Spinal cord (tissue), 10 donors: ENCODE data around the gene SLC25A6. TPM values are rescaled to one million over a fixed set of nuclear protein-coding genes. Genes with fewer than 3 reads are reported as not detected.

Experiments
- DNase-seq, 6 donors: peaks; one replicate each; pipeline versions ENCODE4 v3.0.0 to v3.0.0-alpha.2; 2013 to 2015; ENCODE audit warnings: low spot score in 6 of 6, low read depth in 4 of 6
- H3K27ac ChIP-seq: one replicate; pipeline ENCODE4 v1.5.1; 2013; ENCODE audit warnings: low read depth, low read length, control low read depth
- H3K27me3 ChIP-seq: one replicate; pipeline ENCODE4 v1.6.1; 2013; ENCODE audit warnings: low read length; ENCODE audit not compliant: control insufficient read depth, insufficient read depth
- H3K36me3 ChIP-seq: one replicate; pipeline ENCODE4 v1.6.1; 2013; ENCODE audit warnings: low read length; ENCODE audit not compliant: control insufficient read depth, insufficient read depth
- H3K4me1 ChIP-seq: one replicate; pipeline ENCODE4 v1.6.1; 2013; ENCODE audit warnings: low read length; ENCODE audit not compliant: control insufficient read depth, insufficient read depth
- H3K4me3 ChIP-seq: one replicate; pipeline ENCODE4 v1.5.1; 2013; ENCODE audit warnings: low read depth, low read length, control low read depth
- H3K9me3 ChIP-seq: one replicate; pipeline ENCODE4 v1.6.1; 2013; ENCODE audit warnings: low read length; ENCODE audit not compliant: control insufficient read depth, insufficient read depth
- WGBS: methylation state at CpG from one replicate; pipeline ENCODE4 v1.1.5; 2013; ENCODE audit warnings: missing lambda C conversion rate; ENCODE audit not compliant: insufficient coverage; 5-methylcytosine and 5-hydroxymethylcytosine counted together
- polyA plus RNA-seq, 2 donors: library from polyadenylated mRNA; unstranded; fragments of 120-200 nt; gene quantifications; one replicate each; pipeline ENCODE4 v1.2.1, GENCODE V29; 2013; ENCODE audit not compliant: insufficient read length in 2 of 2
- total RNA-seq, 2 donors: library from RNA; depleted of rRNA in 1 of 2; stranded (reverse); fragments of 120-200 nt in 1 of 2; fragments of >200 nt in 1 of 2; gene quantifications; one replicate each; pipeline versions ENCODE4 v1.2.3 to v1.2.4, GENCODE V29; 2013 to 2014
- donor health status: healthy.

SLC25A6 gene
- total and polyA plus RNA-seq, 4 donors, result 85.8 to 541 (median 334) TPM

DNA sequence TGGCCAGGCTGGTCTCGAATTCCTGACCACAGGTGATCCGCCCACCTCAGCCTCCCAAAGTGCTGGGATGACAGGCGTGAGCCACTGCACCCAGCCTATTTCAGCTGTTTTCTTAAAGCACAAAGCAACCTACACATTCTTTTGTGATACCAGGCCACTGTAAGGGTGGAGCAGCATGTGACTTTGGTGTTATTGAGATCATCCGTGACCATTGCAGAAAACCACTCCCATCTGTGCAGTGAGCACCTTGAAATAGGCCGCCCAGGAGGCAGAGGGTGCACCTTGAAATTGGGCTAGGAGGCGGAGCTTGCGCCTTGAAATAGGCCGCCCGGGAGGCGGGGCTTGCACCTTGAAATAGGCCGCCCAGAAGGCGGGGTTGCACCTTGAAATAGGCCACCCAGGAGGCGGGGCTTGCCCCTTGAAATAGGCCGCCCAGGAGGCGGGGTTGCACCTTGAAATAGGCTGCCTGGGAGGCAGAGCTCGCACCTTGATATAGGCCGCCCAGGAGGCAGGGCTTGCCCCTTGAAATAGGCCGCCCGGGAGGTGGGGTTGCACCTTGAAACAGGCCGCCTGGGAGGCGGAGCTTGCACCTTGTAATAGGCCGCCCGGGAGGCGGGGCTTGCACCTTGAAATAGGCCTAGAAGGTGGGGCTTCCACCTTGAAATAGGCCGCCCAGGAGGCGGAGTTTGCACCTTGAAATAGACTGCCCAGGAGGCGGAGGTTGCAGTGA, 9.0 kb upstream of the SLC25A6 start:
- 83% methylated on average over 22 of the region's 27 CpGs for WGBS
- Histone ChIP-seq H3K9me3 (no peaks in the 10 kb centered on the region), H3K4me1 (no peaks in the 10 kb centered on the region), H3K27ac (no peak overlapping the region), H3K27me3 (no peaks in the 10 kb centered on the region), H3K36me3 (peaks cover 94% of the 10 kb centered on the region), H3K4me3 (no peak overlapping the region)
- no peak for DNase-seq

DNA sequence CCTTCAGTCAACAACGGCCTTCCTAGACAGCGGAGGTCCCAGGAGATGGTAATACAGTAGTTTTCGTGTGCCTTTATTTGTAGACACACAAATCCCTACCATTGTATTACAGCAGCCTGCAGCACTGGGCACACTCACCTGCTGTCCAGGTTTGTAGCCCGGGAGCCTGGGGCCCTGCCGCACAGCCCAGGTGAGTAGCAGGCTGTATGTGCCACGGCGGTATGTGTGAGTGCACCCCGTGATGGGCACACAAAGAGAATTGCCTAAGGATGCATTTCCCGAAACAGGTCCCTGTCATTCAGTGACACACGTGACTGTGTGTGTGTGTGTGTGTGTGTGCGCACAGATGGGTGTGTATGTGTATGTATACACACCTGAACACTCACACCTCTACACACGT, 8.1 kb upstream of the SLC25A6 start:
- WGBS, result 95% methylated on average over 3 of the region's 12 CpGs
- peaks cover 4% of the 10 kb centered on the region for H3K4me1 ChIP-seq
- H3K36me3 ChIP-seq, result peaks cover 91% of the 10 kb centered on the region
- H3K27me3 ChIP-seq, result no peaks in the 10 kb centered on the region
- no peak overlapping the region for H3K27ac ChIP-seq
- H3K9me3 ChIP-seq, result no peaks in the 10 kb centered on the region
- no peak overlapping the region for H3K4me3 ChIP-seq
- no peak for DNase-seq

DNA sequence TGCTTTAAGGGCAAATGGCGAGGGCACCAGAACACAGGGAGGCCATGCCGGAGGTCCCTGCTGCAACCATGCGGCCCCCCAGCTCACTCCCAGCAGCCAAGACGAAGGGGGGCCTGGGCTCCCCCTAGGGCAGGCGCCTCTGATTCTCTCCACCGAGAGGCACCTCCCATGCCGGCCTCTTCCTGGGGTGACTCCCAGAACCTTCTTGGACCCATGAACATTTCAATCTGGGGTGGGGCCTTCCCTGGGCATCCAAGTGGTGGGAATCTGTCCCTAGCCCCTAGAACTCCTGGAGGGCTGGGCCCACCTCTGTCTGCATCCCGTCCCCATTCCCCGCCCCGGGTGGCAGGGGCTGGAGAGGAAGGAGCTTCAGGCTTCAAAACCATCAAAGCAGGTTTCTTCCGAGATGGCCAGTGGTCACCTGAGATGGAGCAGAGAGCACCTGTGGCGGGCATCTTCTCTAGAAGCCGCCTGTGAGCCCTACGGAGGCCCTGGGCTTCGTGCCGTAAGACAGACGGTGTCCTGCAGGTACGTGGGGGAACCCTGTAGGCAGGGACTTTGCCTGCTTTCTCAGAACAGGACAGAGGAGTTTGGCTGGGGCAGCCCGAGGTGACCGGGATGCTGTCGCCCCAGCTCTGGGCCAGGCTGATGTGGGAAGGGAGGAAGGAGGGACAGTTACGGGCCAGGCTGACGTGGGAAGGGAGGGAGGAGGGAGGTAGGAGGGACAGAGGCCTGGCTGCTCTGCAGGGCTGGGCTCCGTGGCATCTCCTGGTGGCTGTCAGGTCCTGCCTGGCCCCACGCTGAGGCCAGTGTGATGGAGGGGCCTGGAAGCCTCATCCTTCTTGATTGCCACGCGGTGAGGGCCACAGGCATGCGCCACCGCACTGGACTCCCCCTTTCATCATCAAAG, 6.8 kb upstream of the SLC25A6 start:
- no peak overlapping the region for H3K4me3 ChIP-seq
- H3K9me3 ChIP-seq, result no peaks in the 10 kb centered on the region
- peaks cover 86% of the 10 kb centered on the region for H3K36me3 ChIP-seq
- no peak for DNase-seq
- H3K27me3 ChIP-seq, result no peaks in the 10 kb centered on the region
- H3K27ac ChIP-seq, result no peak overlapping the region
- WGBS, result 87% methylated on average over 23 of the region's 29 CpGs
- peaks cover 16% of the 10 kb centered on the region for H3K4me1 ChIP-seq

DNA sequence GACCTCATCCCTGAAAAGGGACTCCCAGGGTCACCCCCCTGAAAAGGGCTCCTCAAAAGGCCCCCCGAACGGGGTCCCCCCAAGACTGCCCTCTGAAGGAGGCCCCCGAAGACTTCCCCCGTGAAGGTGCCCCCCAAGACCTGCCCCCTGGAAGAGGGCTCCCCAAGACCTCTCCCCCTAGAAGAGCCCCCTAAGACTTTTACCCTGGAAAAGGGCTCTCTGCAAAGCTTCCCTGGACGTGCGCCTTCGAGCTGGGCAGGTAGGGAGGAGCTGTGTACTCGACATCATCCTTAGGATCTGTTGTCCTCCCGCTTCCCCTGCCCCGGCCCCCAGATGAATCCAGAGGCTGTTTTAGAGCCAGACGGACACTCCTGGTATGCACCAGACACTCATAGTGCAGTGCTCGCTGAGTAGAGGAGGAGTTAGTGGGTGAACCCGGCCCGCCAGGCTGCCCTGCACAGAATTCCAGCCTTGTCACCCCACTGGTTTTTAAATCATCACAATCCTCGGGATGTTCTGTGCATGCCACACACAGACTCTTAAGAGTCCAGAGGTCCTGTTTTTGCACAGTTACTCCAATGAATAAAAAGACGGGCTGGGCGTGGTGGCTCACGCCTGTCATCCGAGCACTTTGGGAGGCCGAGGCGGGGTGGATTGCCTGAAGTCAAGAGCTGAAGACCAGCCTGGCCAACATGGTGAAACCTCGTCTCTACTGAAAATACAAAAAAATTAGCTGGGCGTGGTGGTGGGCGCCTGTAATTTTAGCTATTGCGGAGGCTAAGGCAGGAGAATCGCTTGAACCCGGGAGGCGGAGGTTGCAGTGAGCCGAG, 5.7 kb upstream of the SLC25A6 start:
- DNase-seq, result no peak
- Histone ChIP-seq H3K4me1 (peaks cover 22% of the 10 kb centered on the region), H3K4me3 (no peak overlapping the region), H3K27ac (no peak overlapping the region), H3K27me3 (no peaks in the 10 kb centered on the region), H3K36me3 (peaks cover 76% of the 10 kb centered on the region), H3K9me3 (no peaks in the 10 kb centered on the region)
- 93% methylated on average over 20 of the region's 29 CpGs for WGBS

DNA sequence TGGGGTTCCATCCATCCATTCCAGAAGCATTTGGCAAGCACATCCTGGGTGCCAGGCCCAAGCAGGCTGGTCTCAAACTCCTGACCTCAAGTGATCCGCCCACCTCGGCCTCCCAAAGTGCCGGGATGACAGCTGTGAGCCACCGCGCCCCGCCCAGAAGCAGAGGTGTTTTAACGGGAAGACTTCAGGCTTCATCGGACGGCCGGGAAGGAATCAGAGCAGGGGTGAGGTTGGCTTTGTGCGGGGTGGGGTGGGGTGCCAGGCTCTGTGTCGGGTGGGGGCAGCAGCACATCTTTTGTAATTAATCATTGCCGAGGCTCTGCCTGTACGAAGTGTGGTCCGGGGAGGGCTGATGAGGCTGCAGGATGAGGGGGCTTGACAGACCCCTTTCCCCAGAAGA, 5.1 kb upstream of the SLC25A6 start:
- Histone ChIP-seq H3K36me3 (peaks cover 69% of the 10 kb centered on the region), H3K27me3 (no peaks in the 10 kb centered on the region), H3K4me1 (peaks cover 22% of the 10 kb centered on the region), H3K27ac (no peak overlapping the region), H3K9me3 (no peaks in the 10 kb centered on the region), H3K4me3 (no peak overlapping the region)
- DNase-seq, result no peak
- WGBS, result 89% methylated on average over 9 of the region's 15 CpGs

DNA sequence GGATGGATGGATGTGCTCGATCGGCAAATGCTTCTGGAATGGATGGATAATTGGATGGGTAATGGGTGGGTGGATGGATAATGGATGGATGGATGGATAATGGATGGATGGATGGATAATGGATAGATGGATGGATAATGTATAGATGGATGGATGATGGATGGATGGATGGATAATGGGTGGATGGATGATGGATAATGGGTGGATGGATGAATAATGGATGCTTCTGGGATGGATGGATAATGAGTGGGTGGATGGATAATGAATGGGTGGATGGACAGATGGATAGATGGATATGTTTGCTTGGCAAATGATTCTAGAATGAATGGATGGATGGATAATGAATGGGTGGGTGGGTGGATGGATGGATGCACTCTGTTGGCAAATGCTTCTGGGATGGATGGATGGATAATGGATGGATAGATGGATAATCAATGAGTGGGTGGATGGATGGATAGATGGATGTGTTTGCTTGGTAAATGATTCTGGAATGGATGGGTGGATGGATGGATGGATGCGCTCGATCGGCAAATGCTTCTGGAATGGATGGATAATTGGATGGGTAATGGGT, 3.8 kb upstream of the SLC25A6 start:
- Histone ChIP-seq H3K4me1 (peaks cover 29% of the 10 kb centered on the region), H3K27ac (no peak overlapping the region), H3K27me3 (no peaks in the 10 kb centered on the region), H3K36me3 (peaks cover 61% of the 10 kb centered on the region), H3K4me3 (no peak overlapping the region), H3K9me3 (no peaks in the 10 kb centered on the region)
- 99% methylated on average over 5 of the region's 5 CpGs for WGBS
- no peak for DNase-seq

DNA sequence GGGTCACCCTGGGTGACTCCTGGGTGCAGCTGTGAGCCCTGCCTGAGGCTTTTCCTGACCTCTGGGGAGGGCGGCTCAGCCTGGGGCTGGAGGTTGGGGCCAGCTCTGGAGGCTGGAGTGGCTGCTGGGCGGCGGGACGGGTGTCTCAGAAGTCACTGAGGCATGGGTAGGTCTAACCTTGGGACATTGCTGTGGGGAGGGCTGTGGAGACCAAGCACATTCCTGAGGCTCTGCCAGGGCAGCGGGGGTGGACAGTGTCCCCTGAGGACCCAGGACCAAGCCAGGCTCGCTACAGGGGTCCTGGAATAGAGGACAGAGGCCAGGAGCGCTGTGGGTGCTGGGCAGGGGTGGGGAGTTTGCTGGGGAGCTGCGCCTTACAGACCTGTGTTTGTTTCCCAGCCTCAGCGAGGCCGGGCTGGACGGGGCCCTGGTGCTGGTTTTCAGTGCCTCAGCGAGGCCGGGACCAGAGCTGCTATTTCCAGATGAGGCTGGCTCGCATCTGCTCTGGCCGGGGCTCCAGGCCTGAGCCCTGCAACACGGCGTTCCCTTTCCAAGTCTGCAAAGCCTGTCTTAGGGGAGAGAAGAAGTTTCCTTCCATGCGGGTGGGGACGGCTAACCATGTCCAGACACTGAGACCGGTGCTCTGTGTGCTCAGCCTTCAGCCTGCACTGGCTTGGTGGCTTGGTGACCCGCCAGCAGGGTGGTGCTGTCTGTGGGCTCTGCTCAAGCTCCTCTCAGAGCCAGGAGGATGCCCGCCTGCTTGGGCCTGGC, 3.0 kb upstream of the SLC25A6 start:
- H3K4me3 ChIP-seq, result no peak overlapping the region
- WGBS, result 93% methylated on average over 22 of the region's 22 CpGs
- DNase-seq, result no peak

DNA sequence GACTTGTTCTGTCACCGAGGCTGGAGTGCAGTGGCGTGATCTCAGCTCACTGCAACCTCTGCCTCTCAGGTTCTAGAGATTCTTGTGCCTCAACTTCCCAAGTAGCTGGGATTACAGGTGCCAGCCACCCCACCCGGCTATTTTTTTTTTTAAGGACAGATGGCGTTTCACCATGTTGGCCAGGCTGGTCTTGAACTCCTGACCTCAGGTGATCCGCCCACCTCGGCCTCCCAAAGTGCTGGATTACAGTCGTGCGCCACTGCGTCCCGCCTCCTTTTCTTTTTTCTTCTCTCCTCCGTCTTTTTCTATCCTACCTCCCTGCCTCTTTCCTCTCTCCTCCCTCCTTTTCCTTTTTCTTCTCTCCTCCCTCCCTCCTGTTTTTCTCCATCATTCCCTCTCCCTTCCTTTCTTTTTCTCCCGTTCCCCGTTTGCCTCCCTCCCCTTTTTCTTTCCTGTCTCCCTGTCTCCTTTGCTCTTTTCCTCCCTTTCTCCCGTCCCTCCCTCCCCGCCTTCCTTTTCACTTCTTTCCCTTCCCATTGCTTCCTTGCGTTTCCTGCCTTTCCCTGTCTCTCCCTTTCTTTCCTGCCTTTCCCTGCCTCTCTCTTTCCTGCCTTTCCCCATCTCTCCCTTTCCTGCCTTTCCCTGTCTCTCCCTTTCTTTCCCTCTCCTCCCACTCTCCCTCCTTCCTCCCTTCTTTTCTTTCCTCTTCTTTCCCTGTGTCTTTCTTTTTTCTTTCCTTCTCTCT, 2.1 kb upstream of the SLC25A6 start:
- no peak for DNase-seq
- H3K9me3 ChIP-seq, result no peaks in the 10 kb centered on the region
- H3K27ac ChIP-seq, result no peak overlapping the region
- H3K4me3 ChIP-seq, result no peak overlapping the region
- H3K36me3 ChIP-seq, result peaks cover 64% of the 10 kb centered on the region
- H3K27me3 ChIP-seq, result no peaks in the 10 kb centered on the region
- H3K4me1 ChIP-seq, result peaks cover 37% of the 10 kb centered on the region
- 71% methylated on average over 16 of the region's 16 CpGs for WGBS

More for the DNA sequence above, 3.0 kb upstream of the SLC25A6 start:
- Histone ChIP-seq H3K9me3 (no peaks in the 10 kb centered on the region), H3K36me3 (peaks cover 63% of the 10 kb centered on the region), H3K4me1 (peaks cover 37% of the 10 kb centered on the region), H3K27me3 (no peaks in the 10 kb centered on the region), H3K27ac (no peak overlapping the region)
